ENCODE data around the gene PUDP.

PUDP gene

DNA sequence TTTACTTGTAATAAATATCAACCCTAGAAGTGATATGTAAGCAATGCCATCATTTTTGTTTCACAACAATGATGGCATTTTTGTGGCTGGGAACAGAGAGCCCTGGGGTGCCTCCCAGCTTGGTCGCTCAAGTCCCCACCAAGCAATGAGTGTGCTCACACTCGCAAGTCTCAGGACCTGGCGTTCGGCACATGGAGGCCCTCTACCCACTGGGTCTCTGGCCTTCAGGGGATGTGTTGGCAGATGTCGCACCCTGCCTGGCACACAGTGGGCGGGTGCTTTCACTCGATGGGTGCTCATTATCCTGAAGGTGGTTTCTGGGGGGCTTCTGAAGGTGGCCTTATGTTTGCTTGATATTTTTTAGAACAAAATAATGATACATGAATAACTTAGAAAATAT lies 75.1 kb downstream of the PUDP start:
- H4K12ac ChIP-seq (ENCODE audit: low read depth, low read length) = no peak overlapping the region
- H2AFZ ChIP-seq (ENCODE audit: insufficient read depth, low read length, poor library complexity) = no peak overlapping the region
- H3K18ac ChIP-seq (ENCODE audit: low read length) = no peak overlapping the region
- no peak overlapping the region for H3K4me2 ChIP-seq (ENCODE audit: low read length)
- H3K36me3 ChIP-seq (ENCODE audit: control insufficient read depth in 1 of 2, insufficient read depth in 2 of 2, low read length in 2 of 2) = peaks cover 2% of the 10 kb centered on the region in 2 experiments
- peaks cover 4 to 10% of the 10 kb centered on the region in 2 experiments for H3K4me1 ChIP-seq (ENCODE audit: control insufficient read depth in 1 of 2, insufficient read depth in 2 of 2, low read length in 2 of 2)
- no peak overlapping the region for H3K4ac ChIP-seq (ENCODE audit: low read depth, low read length)
- no peaks in the 10 kb centered on the region for H3K9me3 ChIP-seq (ENCODE audit: insufficient read depth, low read depth, low read length)
- H3K79me2 ChIP-seq (ENCODE audit: control insufficient read depth, insufficient read depth, low read length, poor library complexity) = no peaks in the 10 kb centered on the region
- no CpG with 5 or more reads among the region's 7 CpGs for WGBS (ENCODE audit: extremely low coverage, insufficient coverage, insufficient read length)
- no peak overlapping the region for H3K4me3 ChIP-seq (ENCODE audit: low read depth, low read length)
- no peak overlapping the region for H2BK12ac ChIP-seq (ENCODE audit: low read length)
- DNase-seq = no peak
- H3K79me1 ChIP-seq (ENCODE audit: low read length) = no peaks in the 10 kb centered on the region
- H3K23ac ChIP-seq (ENCODE audit: low read length) = no peak overlapping the region
- H4K8ac ChIP-seq (ENCODE audit: low read depth, low read length) = no peak overlapping the region
- no peak overlapping the region for H2AK5ac ChIP-seq (ENCODE audit: low read length)
- H3K14ac ChIP-seq (ENCODE audit: low read length) = no peak overlapping the region
- no peak overlapping the region for H3K27ac ChIP-seq (ENCODE audit: low read depth, low read length)
- no peak overlapping the region for H2BK5ac ChIP-seq (ENCODE audit: low read depth, low read length, poor library complexity)
- no peak overlapping the region for H2BK120ac ChIP-seq (ENCODE audit: insufficient read depth, low read length, poor library complexity)
- H3K27me3 ChIP-seq (ENCODE audit: insufficient read depth, low read length) = no peaks in the 10 kb centered on the region
- no peak overlapping the region for H3K9ac ChIP-seq (ENCODE audit: low read length)
- H4K91ac ChIP-seq (ENCODE audit: low read depth, low read length) = no peak overlapping the region

DNA sequence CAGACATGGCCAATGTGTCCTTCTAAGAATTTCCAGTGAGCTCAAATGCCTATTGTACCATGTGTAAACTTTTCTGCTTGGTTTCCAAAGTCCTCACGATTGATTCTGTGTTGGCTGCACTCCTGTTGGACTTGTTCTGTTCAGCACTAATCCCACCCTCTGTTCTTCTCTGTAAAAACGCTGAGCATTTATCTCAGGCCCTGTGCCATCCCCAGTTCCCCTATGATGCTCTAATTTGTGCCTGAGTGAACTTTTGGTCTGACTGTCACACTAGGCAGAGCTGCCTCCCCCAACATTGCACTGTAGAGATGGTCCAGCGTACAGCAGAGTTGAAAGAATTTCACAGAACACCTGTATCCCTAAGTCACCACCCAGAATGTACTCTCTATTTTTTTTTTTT lies 76.6 kb downstream of the PUDP start:
- no peak overlapping the region for H2BK120ac ChIP-seq (ENCODE audit: insufficient read depth, low read length, poor library complexity)
- H3K9ac ChIP-seq (ENCODE audit: low read length) = no peak overlapping the region
- H3K4me2 ChIP-seq (ENCODE audit: low read length) = no peak overlapping the region
- H3K36me3 ChIP-seq (ENCODE audit: control insufficient read depth in 1 of 2, insufficient read depth in 2 of 2, low read length in 2 of 2) = peaks cover 2% of the 10 kb centered on the region in 2 experiments
- no peaks in the 10 kb centered on the region for H3K79me1 ChIP-seq (ENCODE audit: low read length)
- H3K4me1 ChIP-seq (ENCODE audit: control insufficient read depth in 1 of 2, insufficient read depth in 2 of 2, low read length in 2 of 2) = peaks cover 4 to 6% of the 10 kb centered on the region in 2 experiments
- H3K4me3 ChIP-seq (ENCODE audit: low read depth, low read length) = no peak overlapping the region
- H3K9me3 ChIP-seq (ENCODE audit: insufficient read depth, low read depth, low read length) = no peaks in the 10 kb centered on the region
- H3K23ac ChIP-seq (ENCODE audit: low read length) = no peak overlapping the region
- no peaks in the 10 kb centered on the region for H3K27me3 ChIP-seq (ENCODE audit: insufficient read depth, low read length)
- H4K8ac ChIP-seq (ENCODE audit: low read depth, low read length) = no peak overlapping the region
- no peak overlapping the region for H4K91ac ChIP-seq (ENCODE audit: low read depth, low read length)
- no peak overlapping the region for H3K18ac ChIP-seq (ENCODE audit: low read length)
- no peak overlapping the region for H2AFZ ChIP-seq (ENCODE audit: insufficient read depth, low read length, poor library complexity)
- no peak overlapping the region for H2AK5ac ChIP-seq (ENCODE audit: low read length)
- no peak overlapping the region for H2BK12ac ChIP-seq (ENCODE audit: low read length)
- no peak overlapping the region for H3K4ac ChIP-seq (ENCODE audit: low read depth, low read length)
- H3K14ac ChIP-seq (ENCODE audit: low read length) = no peak overlapping the region
- no peak overlapping the region for H3K27ac ChIP-seq (ENCODE audit: low read depth, low read length)
- H2BK5ac ChIP-seq (ENCODE audit: low read depth, low read length, poor library complexity) = no peak overlapping the region
- no peak for DNase-seq
- no peak overlapping the region for H4K12ac ChIP-seq (ENCODE audit: low read depth, low read length)
- no peaks in the 10 kb centered on the region for H3K79me2 ChIP-seq (ENCODE audit: control insufficient read depth, insufficient read depth, low read length, poor library complexity)
- WGBS (ENCODE audit: extremely low coverage, insufficient coverage, insufficient read length) = no CpG with 5 or more reads among the region's 3 CpGs

DNA sequence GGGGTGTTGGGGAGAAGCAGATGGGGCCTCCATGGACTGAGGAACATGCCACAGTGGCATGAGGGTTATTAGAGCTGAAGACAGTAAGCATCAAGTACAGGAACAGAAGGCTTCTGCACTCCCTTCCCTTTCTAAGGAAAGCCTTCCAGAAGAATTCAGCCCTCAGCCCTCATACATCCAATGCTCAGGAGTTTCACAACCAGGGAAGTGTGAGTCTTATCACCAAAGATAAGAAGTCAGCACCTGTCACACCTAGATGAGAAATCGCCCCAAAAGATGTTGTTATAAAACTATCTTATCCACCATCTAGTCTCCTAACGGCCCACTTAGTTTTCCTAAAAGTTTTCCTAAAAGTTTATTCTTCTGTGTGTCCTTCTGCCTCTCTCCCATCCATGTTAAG lies 78.4 kb downstream of the PUDP start:
- no peak overlapping the region for H3K23ac ChIP-seq (ENCODE audit: low read length)
- H3K4me2 ChIP-seq (ENCODE audit: low read length) = no peak overlapping the region
- no peak overlapping the region for H2BK120ac ChIP-seq (ENCODE audit: insufficient read depth, low read length, poor library complexity)
- no peak overlapping the region for H2AFZ ChIP-seq (ENCODE audit: insufficient read depth, low read length, poor library complexity)
- no peak overlapping the region for H3K14ac ChIP-seq (ENCODE audit: low read length)
- peaks cover 3 to 4% of the 10 kb centered on the region in 2 experiments for H3K4me1 ChIP-seq (ENCODE audit: control insufficient read depth in 1 of 2, insufficient read depth in 2 of 2, low read length in 2 of 2)
- no peak overlapping the region for H2BK5ac ChIP-seq (ENCODE audit: low read depth, low read length, poor library complexity)
- H4K8ac ChIP-seq (ENCODE audit: low read depth, low read length) = no peak overlapping the region
- H3K27ac ChIP-seq (ENCODE audit: low read depth, low read length) = no peak overlapping the region
- H4K91ac ChIP-seq (ENCODE audit: low read depth, low read length) = no peak overlapping the region
- no peak overlapping the region for H3K4me3 ChIP-seq (ENCODE audit: low read depth, low read length)
- no peak overlapping the region for H3K18ac ChIP-seq (ENCODE audit: low read length)
- no peaks in the 10 kb centered on the region for H3K79me2 ChIP-seq (ENCODE audit: control insufficient read depth, insufficient read depth, low read length, poor library complexity)
- no peak overlapping the region for H4K12ac ChIP-seq (ENCODE audit: low read depth, low read length)
- no peaks in the 10 kb centered on the region for H3K9me3 ChIP-seq (ENCODE audit: insufficient read depth, low read depth, low read length)
- WGBS (ENCODE audit: extremely low coverage, insufficient coverage, insufficient read length) = no CpG with 5 or more reads among the region's 2 CpGs
- no peak overlapping the region for H3K4ac ChIP-seq (ENCODE audit: low read depth, low read length)
- H3K27me3 ChIP-seq (ENCODE audit: insufficient read depth, low read length) = no peaks in the 10 kb centered on the region
- H3K79me1 ChIP-seq (ENCODE audit: low read length) = no peaks in the 10 kb centered on the region
- H2AK5ac ChIP-seq (ENCODE audit: low read length) = no peak overlapping the region
- H2BK12ac ChIP-seq (ENCODE audit: low read length) = no peak overlapping the region
- no peak overlapping the region for H3K9ac ChIP-seq (ENCODE audit: low read length)
- peaks cover 2% of the 10 kb centered on the region in 2 experiments for H3K36me3 ChIP-seq (ENCODE audit: control insufficient read depth in 1 of 2, insufficient read depth in 2 of 2, low read length in 2 of 2)
- DNase-seq = peak; percentile 15 to 77

DNA sequence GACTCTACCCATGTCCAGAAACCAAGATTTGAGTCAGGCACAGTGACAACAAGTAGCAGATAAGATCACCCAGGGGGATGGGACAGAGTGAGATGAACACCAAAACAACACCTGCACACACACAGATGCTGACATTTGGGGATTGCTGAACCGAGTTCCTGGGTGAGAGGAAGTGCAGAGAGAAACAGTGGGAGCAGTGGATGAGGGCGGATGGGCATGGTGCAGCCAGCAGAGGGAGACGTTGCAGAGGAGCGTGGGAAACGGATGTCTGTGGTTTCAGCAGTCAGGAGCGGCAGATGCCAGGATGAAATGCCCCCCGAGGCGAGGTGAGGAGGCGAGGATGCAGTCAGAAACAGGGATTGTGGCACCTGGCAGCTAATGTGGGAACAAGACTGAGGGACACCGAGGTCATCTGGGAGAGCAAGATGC lies 79.0 kb downstream of the PUDP start:
- Histone ChIP-seq H2AK5ac (ENCODE audit: low read length) (no peak overlapping the region), H3K9ac (ENCODE audit: low read length) (no peak overlapping the region), H3K4me3 (ENCODE audit: low read depth, low read length) (no peak overlapping the region), H3K79me2 (ENCODE audit: control insufficient read depth, insufficient read depth, low read length, poor library complexity) (no peaks in the 10 kb centered on the region), H3K9me3 (ENCODE audit: insufficient read depth, low read depth, low read length) (no peaks in the 10 kb centered on the region), H4K8ac (ENCODE audit: low read depth, low read length) (no peak overlapping the region), H3K23ac (ENCODE audit: low read length) (no peak overlapping the region), H3K4me2 (ENCODE audit: low read length) (no peak overlapping the region), H3K4ac (ENCODE audit: low read depth, low read length) (no peak overlapping the region), H2AFZ (ENCODE audit: insufficient read depth, low read length, poor library complexity) (no peak overlapping the region), H3K4me1 (ENCODE audit: control insufficient read depth in 1 of 2, insufficient read depth in 2 of 2, low read length in 2 of 2) (peaks cover 3 to 4% of the 10 kb centered on the region in 2 experiments), H2BK5ac (ENCODE audit: low read depth, low read length, poor library complexity) (no peak overlapping the region), H4K12ac (ENCODE audit: low read depth, low read length) (no peak overlapping the region), H3K79me1 (ENCODE audit: low read length) (no peaks in the 10 kb centered on the region), H3K36me3 (ENCODE audit: control insufficient read depth in 1 of 2, insufficient read depth in 2 of 2, low read length in 2 of 2) (peaks cover 2% of the 10 kb centered on the region in 2 experiments), H3K27me3 (ENCODE audit: insufficient read depth, low read length) (no peaks in the 10 kb centered on the region), H3K27ac (ENCODE audit: low read depth, low read length) (no peak overlapping the region), H3K14ac (ENCODE audit: low read length) (no peak overlapping the region), H3K18ac (ENCODE audit: low read length) (no peak overlapping the region), H2BK120ac (ENCODE audit: insufficient read depth, low read length, poor library complexity) (no peak overlapping the region), H2BK12ac (ENCODE audit: low read length) (no peak overlapping the region), H4K91ac (ENCODE audit: low read depth, low read length) (no peak overlapping the region)
- no CpG with 5 or more reads among the region's 10 CpGs for WGBS (ENCODE audit: extremely low coverage, insufficient coverage, insufficient read length)
- peak; percentile 34 to 43 for DNase-seq

Data from trophoblast cell (in vitro differentiated cells and primary cell).